Keratinocyte (primary cell): ENCODE measurements around the gene SOX5. TPM values are rescaled to one million over a fixed set of nuclear protein-coding genes. Genes with fewer than 3 reads are reported as not detected.

Experiments
- DNase-seq: peaks from one replicate; pipeline ENCODE4 v3.0.0-alpha.2; 2011; ENCODE audit warnings: low read depth, missing footprints, low spot score
- FAIRE-seq: peaks from 2 replicates; lab custom pipeline; 2011; peaks lifted over from hg19 to GRCh38; lab: Jason Lieb, UNC
- H2AFZ ChIP-seq: 2 replicates; pipeline ENCODE4 v1.6.0; 2012; ENCODE audit warnings: low read length, control low read depth, inconsistent platforms; ENCODE audit not compliant: control insufficient read depth
- H3K27ac ChIP-seq: 2 replicates; pipeline ENCODE4 v1.5.1; 2011; ENCODE audit warnings: low read length; ENCODE audit not compliant: control insufficient read depth, insufficient read depth
- H3K27me3 ChIP-seq: 3 replicates; pipeline ENCODE4 v1.6.0; 2011; ENCODE audit warnings: low read length; ENCODE audit not compliant: control insufficient read depth, insufficient read depth; ENCODE audit errors: extremely low read depth
- H3K36me3 ChIP-seq, 2 experiments: 2 replicates in 1 of 2; 3 replicates in 1 of 2; pipeline ENCODE4 v1.5.1; 2011; ENCODE audit warnings: low read length in 2 of 2, mild to moderate bottlenecking in 1 of 2; ENCODE audit not compliant: control insufficient read depth in 2 of 2, insufficient read depth in 2 of 2; ENCODE audit errors: extremely low read depth in 1 of 2
- H3K4me1 ChIP-seq: 3 replicates; pipeline ENCODE4 v1.5.1; 2011; ENCODE audit warnings: low read length; ENCODE audit not compliant: control insufficient read depth, insufficient read depth; ENCODE audit errors: extremely low read depth
- H3K4me2 ChIP-seq: 3 replicates; pipeline ENCODE4 v1.6.0; 2011; ENCODE audit warnings: low read depth, low read length; ENCODE audit not compliant: control insufficient read depth, insufficient read depth; ENCODE audit errors: extremely low read depth
- H3K4me3 ChIP-seq, 3 experiments: fragments of 200-600 bp in 1 of 3; sonication (generic) in 1 of 3; 2 replicates in 2 of 3; 3 replicates in 1 of 3; pipeline ENCODE4 v1.5.1; 2011 to 2016; ENCODE audit warnings: low read length in 3 of 3, mild to moderate bottlenecking in 3 of 3, control low read depth in 2 of 3, inconsistent platforms in 1 of 3, low read depth in 1 of 3, mixed read lengths in 1 of 3, mixed run types in 1 of 3, moderate library complexity in 1 of 3; ENCODE audit not compliant: control insufficient read depth in 2 of 3, insufficient read depth in 2 of 3; ENCODE audit errors: extremely low read depth in 1 of 3
- H3K79me2 ChIP-seq: 2 replicates; pipeline ENCODE4 v1.6.0; 2012; ENCODE audit warnings: low read length; ENCODE audit not compliant: control insufficient read depth, insufficient read depth
- H3K9ac ChIP-seq: 3 replicates; pipeline ENCODE4 v1.6.0; 2011; ENCODE audit warnings: low read length; ENCODE audit not compliant: control insufficient read depth, insufficient read depth; ENCODE audit errors: extremely low read depth
- H3K9me1 ChIP-seq: 3 replicates; pipeline ENCODE4 v1.6.0; 2011; ENCODE audit warnings: low read length; ENCODE audit not compliant: control insufficient read depth, insufficient read depth; ENCODE audit errors: extremely low read depth
- H3K9me3 ChIP-seq: 2 replicates; pipeline ENCODE4 v1.5.1; 2012; ENCODE audit warnings: low read depth, low read length; ENCODE audit not compliant: control insufficient read depth
- H4K20me1 ChIP-seq: 3 replicates; pipeline ENCODE4 v1.6.0; 2011; ENCODE audit warnings: low read length; ENCODE audit not compliant: control insufficient read depth, insufficient read depth; ENCODE audit errors: extremely low read depth
- EZH2 ChIP-seq: IDR thresholded peaks from one replicate; pipeline ENCODE4 v1.6.1; 2012; ENCODE audit warnings: inconsistent platforms, mild to moderate bottlenecking, low read length, moderate library complexity
- dilution Hi-C: fragments of 300-500 bp; cut with MboI; formaldehyde crosslinking; loops from one replicate; pipeline ENCODE4 v1.7.0; 2020; ENCODE audit warnings: low sequenced_read_pairs; ENCODE audit not compliant: extremely low pct_ligation_motif_present
- polyA plus RNA-seq, 5 experiments: library from polyadenylated mRNA; depleted of rRNA in 3 of 5; stranded (reverse) in 3 of 5; stranded (forward) in 1 of 5; unstranded in 1 of 5; fragments of >200 nt; gene quantifications; 1 replicate in 1 of 5; 2 replicates in 3 of 5; 3 replicates in 1 of 5; pipeline versions ENCODE4 v1.2.1 to v1.2.3, GENCODE V29; 2011 to 2012; ENCODE audit warnings: missing spikeins in 2 of 5, low read depth in 1 of 5, low replicate concordance in 1 of 5
- TF ChIP-seq, protein P1 (sequence below), 3 experiments: IDR thresholded peaks in 1 of 3; conservative IDR thresholded peaks in 1 of 3; optimal IDR thresholded peaks in 1 of 3; 2 replicates in 2 of 3; 3 replicates in 1 of 3; pipeline versions ENCODE3 to v1.5.1; 2011; ENCODE audit warnings: low read length in 3 of 3, mild to moderate bottlenecking in 3 of 3, moderate library complexity in 2 of 3, control low read depth in 1 of 3, inconsistent platforms in 1 of 3; ENCODE audit not compliant: insufficient read depth in 2 of 3; ENCODE audit errors: extremely low read depth in 1 of 3

Gene SOX5
- polyA plus RNA-seq, 1 donor (not counting 4 experiments of a cell fraction or from before 2014, with no cell fraction given) = not detected

DNA sequence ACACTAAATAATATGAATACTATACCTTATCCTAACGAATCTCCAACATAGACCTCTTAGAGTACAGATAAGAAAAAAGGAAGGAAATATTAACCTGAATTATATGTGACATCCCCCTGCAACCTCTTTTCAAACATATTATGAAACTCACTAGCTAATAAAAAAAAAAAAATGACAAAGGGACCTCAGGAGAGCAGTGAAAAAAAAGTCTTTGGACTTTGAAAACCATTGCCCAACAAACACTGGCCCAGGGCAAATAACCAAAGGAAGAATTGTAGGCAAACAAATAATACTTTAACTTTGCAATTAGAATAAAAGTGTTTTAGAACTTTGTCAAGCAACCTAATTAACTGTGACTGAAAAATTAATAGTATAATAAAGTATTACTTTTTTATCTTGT is 7.7 kb downstream of the SOX5 start:
- no peak overlapping the region for H3K4me2 ChIP-seq
- no peak for FAIRE-seq
- dilution Hi-C loops = no loop called here

GRCh38 chr12:23938422-23938821 is 11.0 kb downstream of the SOX5 start:
- H3K9me1 ChIP-seq = no peaks in the 10 kb centered on the region
- dilution Hi-C loops = no loop called here
- DNase-seq = no peak
- TF ChIP-seq EZH2 = no peak
- TF ChIP-seq, protein P1, sequence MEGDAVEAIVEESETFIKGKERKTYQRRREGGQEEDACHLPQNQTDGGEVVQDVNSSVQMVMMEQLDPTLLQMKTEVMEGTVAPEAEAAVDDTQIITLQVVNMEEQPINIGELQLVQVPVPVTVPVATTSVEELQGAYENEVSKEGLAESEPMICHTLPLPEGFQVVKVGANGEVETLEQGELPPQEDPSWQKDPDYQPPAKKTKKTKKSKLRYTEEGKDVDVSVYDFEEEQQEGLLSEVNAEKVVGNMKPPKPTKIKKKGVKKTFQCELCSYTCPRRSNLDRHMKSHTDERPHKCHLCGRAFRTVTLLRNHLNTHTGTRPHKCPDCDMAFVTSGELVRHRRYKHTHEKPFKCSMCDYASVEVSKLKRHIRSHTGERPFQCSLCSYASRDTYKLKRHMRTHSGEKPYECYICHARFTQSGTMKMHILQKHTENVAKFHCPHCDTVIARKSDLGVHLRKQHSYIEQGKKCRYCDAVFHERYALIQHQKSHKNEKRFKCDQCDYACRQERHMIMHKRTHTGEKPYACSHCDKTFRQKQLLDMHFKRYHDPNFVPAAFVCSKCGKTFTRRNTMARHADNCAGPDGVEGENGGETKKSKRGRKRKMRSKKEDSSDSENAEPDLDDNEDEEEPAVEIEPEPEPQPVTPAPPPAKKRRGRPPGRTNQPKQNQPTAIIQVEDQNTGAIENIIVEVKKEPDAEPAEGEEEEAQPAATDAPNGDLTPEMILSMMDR (optimal IDR thresholded peaks at IDR 0.05 in 1 of 3, IDR thresholded peaks at IDR 0.05 in 1 of 3, conservative IDR thresholded peaks at IDR 0.05 in 1 of 3; ENCODE audit: extremely low read depth in 1 of 3, insufficient read depth in 2 of 3, low read length in 3 of 3) = no peak
- no peak overlapping the region for H3K4me3 ChIP-seq
- H3K4me2 ChIP-seq = no peak overlapping the region
- H4K20me1 ChIP-seq = no peaks in the 10 kb centered on the region
- H3K9ac ChIP-seq = no peak overlapping the region
- H3K36me3 ChIP-seq = no peaks in the 10 kb centered on the region
- H2AFZ ChIP-seq = no peak overlapping the region
- no peaks in the 10 kb centered on the region for H3K9me3 ChIP-seq
- H3K79me2 ChIP-seq = no peaks in the 10 kb centered on the region
- no peaks in the 10 kb centered on the region for H3K4me1 ChIP-seq
- H3K27me3 ChIP-seq = no peaks in the 10 kb centered on the region
- no peak overlapping the region for H3K27ac ChIP-seq
- FAIRE-seq = no peak

More for the DNA sequence above, 7.7 kb downstream of the SOX5 start:
- H3K79me2 ChIP-seq = no peaks in the 10 kb centered on the region
- no peak for DNase-seq
- no peaks in the 10 kb centered on the region for H4K20me1 ChIP-seq
- no peaks in the 10 kb centered on the region for H3K9me1 ChIP-seq
- H3K36me3 ChIP-seq = no peaks in the 10 kb centered on the region
- TF ChIP-seq, protein P1 (optimal IDR thresholded peaks at IDR 0.05 in 1 of 3, IDR thresholded peaks at IDR 0.05 in 1 of 3, conservative IDR thresholded peaks at IDR 0.05 in 1 of 3; ENCODE audit: extremely low read depth in 1 of 3, insufficient read depth in 2 of 3, low read length in 3 of 3) = no peak
- TF ChIP-seq EZH2 = no peak
- H2AFZ ChIP-seq = no peak overlapping the region
- no peaks in the 10 kb centered on the region for H3K27me3 ChIP-seq
- H3K4me1 ChIP-seq = no peaks in the 10 kb centered on the region
- H3K9ac ChIP-seq = no peak overlapping the region
- H3K9me3 ChIP-seq = no peaks in the 10 kb centered on the region
- H3K27ac ChIP-seq = no peak overlapping the region
- no peak overlapping the region for H3K4me3 ChIP-seq
